Astrocyte (in vitro differentiated cells and primary cell): ENCODE results near the gene DNAAF5.

Source experiments
- CTCF ChIP-seq: IDR thresholded peaks from 2 replicates; pipeline ENCODE4 v1.5.1; 2011; ENCODE audit warnings: low read depth, mild to moderate bottlenecking, inconsistent platforms, low read length, moderate library complexity; ENCODE audit not compliant: insufficient read depth
- EZH2 ChIP-seq: IDR thresholded peaks from 2 replicates; pipeline ENCODE4 v1.6.1; 2012; ENCODE audit warnings: mild to moderate bottlenecking, low read length, inconsistent platforms; ENCODE audit not compliant: insufficient read depth

- TF ChIP-seq CTCF (no peak), EZH2 (no peak)
These were observed 13.0 kb downstream of the DNAAF5 start for GRCh38 chr7:739455-739982.
